ENCODE measurements around the gene DNAH11. TPM values are rescaled to one million over a fixed set of nuclear protein-coding genes. Genes with fewer than 3 reads are reported as not detected.
"Not testable (repeated sequence)": the region's sequence is repeated elsewhere in the genome, so short reads cannot be mapped to it uniquely, and the experiment has no call there.

DNAH11 gene
- total RNA-seq, 2 donors from 2014 or later, result 0.70 TPM; not detected in 1

DNA sequence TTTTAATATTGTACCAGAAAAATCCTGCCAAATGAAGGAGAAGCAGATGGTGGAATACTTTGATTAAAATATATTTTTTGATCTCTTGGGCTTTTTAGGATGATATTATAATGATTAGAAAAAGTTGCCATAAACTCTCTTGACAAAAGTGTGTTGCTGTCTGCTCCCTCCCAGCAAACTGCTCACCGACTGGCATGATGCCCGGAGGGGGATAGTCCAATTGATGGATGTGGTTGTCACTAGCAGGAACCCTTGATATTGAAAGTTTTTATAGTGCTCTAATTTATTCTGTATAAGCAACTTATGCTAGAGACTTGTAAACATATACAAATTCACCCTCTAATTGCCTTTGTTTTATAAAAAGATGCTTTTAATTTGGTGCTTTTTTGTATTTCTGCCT lies 114.0 kb downstream of the DNAH11 start:
- Mint-ChIP-seq H3K9me3 (peaks cover 1 to 2% of the 10 kb centered on the region in 2 donors), H3K4me1 (ENCODE audit: low read depth) (no peaks in the 10 kb centered on the region), H3K4me3 (no peak overlapping the region), H3K36me3 (ENCODE audit: insufficient read depth in 2 of 2) (no peaks in the 10 kb centered on the region), H3K27me3 (ENCODE audit: low read depth) (no peaks in the 10 kb centered on the region), H3K27ac (no peak overlapping the region)
- no peak for ATAC-seq (replicated peaks in 1 of 2)
- no peak for DNase-seq

DNA sequence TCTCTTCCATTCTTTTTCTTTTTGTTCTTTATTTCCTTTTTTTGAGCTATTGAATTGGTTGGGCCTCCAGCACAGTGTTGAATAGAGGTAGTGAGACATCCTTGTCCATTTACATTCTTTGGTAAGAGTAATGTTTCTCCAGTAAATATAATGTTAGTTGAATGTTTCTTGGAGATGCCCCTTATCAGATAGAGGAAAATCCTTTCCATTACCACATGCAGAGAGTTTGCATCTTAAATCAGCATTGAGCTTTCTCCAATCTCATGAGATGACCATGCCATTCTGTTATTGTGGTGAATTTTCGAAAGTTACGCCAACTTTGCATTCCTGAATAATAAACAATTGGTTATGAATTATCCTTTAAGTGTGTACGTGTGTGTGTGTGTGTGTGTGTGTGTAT lies 127.7 kb downstream of the DNAH11 start:
- no peaks in the 10 kb centered on the region for H3K36me3 Mint-ChIP-seq (ENCODE audit: insufficient read depth in 2 of 2)
- no peak overlapping the region for H3K27ac Mint-ChIP-seq
- DNase-seq, result no peak
- ATAC-seq (replicated peaks in 1 of 2), result no peak
- H3K4me3 Mint-ChIP-seq, result no peak overlapping the region
- peaks cover 9% of the 10 kb centered on the region for H3K4me1 Mint-ChIP-seq (ENCODE audit: low read depth)
- H3K9me3 Mint-ChIP-seq, result no peaks in the 10 kb centered on the region
- H3K27me3 Mint-ChIP-seq (ENCODE audit: low read depth), result peaks cover 6% of the 10 kb centered on the region

DNA sequence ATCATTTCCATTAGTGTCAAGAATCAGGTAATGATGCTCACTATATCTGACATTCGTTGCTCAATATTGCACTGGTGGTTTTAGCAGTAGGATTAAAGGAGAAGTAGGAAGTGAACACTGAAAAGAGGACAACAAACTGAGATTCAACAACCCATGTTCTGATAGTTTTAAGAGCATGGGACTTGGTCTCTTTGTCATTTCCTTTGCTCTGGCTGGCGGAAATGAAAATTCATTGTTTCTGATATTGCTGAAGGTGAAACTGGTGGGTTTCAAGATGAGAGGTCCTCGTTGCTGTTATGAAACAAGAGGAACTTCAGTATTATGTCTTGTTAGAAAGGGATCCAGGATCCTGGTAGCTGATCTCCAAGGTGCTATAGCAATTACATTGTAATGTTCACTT lies 129.0 kb downstream of the DNAH11 start:
- Mint-ChIP-seq H3K4me1 (ENCODE audit: low read depth) (peaks cover 9% of the 10 kb centered on the region), H3K9me3 (no peaks in the 10 kb centered on the region), H3K4me3 (no peak overlapping the region), H3K27me3 (ENCODE audit: low read depth) (peaks cover 6% of the 10 kb centered on the region), H3K27ac (no peak overlapping the region), H3K36me3 (ENCODE audit: insufficient read depth in 2 of 2) (no peaks in the 10 kb centered on the region)
- DNase-seq (peak in 1 of 2 donors; percentile 15), ATAC-seq (replicated peaks in 1 of 2) (peak; percentile 54 to 72)

DNA sequence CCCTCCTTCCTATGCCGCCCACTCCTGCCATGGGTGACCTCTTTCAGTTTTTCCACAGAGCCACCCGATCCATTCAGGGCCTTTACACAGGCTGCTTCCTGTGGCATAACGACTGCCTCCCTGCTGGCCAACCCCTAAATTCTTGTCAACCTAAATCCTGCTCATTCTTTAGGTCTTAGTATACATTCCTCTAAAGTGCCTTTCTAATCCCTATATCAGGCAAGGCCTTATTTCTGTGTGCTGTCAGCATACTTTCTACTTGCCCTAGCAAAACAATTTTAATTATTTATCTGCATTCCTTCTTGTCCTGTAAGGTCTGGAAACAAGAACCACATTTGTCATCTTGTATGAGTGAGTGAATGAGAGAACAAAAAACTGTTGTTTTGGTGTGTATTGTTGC lies 132.4 kb downstream of the DNAH11 start:
- ATAC-seq (replicated peaks in 1 of 2) (no peak), DNase-seq (no peak)
- H3K27ac Mint-ChIP-seq, result no peak overlapping the region
- no peaks in the 10 kb centered on the region for H3K9me3 Mint-ChIP-seq
- peaks cover 9% of the 10 kb centered on the region for H3K4me1 Mint-ChIP-seq (ENCODE audit: low read depth)
- no peaks in the 10 kb centered on the region for H3K36me3 Mint-ChIP-seq (ENCODE audit: insufficient read depth in 2 of 2)
- H3K27me3 Mint-ChIP-seq (ENCODE audit: low read depth), result no peaks in the 10 kb centered on the region
- H3K4me3 Mint-ChIP-seq, result no peak overlapping the region

GRCh38 chr7:21690705-21691104 lies 147.9 kb downstream of the DNAH11 start:
- no peaks in the 10 kb centered on the region for H3K9me3 Mint-ChIP-seq
- ATAC-seq (replicated peaks in 1 of 2), result no peak
- no peaks in the 10 kb centered on the region for H3K36me3 Mint-ChIP-seq (ENCODE audit: insufficient read depth in 2 of 2)
- H3K27me3 Mint-ChIP-seq (ENCODE audit: low read depth), result peaks cover 24% of the 10 kb centered on the region
- H3K27ac Mint-ChIP-seq, result no peak overlapping the region
- H3K4me3 Mint-ChIP-seq, result no peak overlapping the region
- no peak for DNase-seq
- H3K4me1 Mint-ChIP-seq (ENCODE audit: low read depth), result no peaks in the 10 kb centered on the region

GRCh38 chr7:21691146-21691545 lies 148.3 kb downstream of the DNAH11 start:
- H3K27me3 Mint-ChIP-seq (ENCODE audit: low read depth), result peaks cover 24% of the 10 kb centered on the region
- H3K27ac Mint-ChIP-seq; H3K36me3 Mint-ChIP-seq (ENCODE audit: insufficient read depth in 2 of 2); H3K4me1 Mint-ChIP-seq (ENCODE audit: low read depth); H3K9me3 Mint-ChIP-seq; DNase-seq; ATAC-seq (replicated peaks in 1 of 2); H3K4me3 Mint-ChIP-seq: not testable (repeated sequence)

GRCh38 chr7:21700587-21700986 lies 157.7 kb downstream of the DNAH11 start:
- ATAC-seq (replicated peaks in 1 of 2); H3K27me3 Mint-ChIP-seq (ENCODE audit: low read depth); H3K27ac Mint-ChIP-seq; H3K4me3 Mint-ChIP-seq; H3K36me3 Mint-ChIP-seq (ENCODE audit: insufficient read depth in 2 of 2); H3K4me1 Mint-ChIP-seq (ENCODE audit: low read depth); H3K9me3 Mint-ChIP-seq; DNase-seq: not testable (repeated sequence)

GRCh38 chr7:21702303-21702702 lies 159.5 kb downstream of the DNAH11 start:
- no peaks in the 10 kb centered on the region for H3K27me3 Mint-ChIP-seq (ENCODE audit: low read depth)
- H3K27ac Mint-ChIP-seq, result no peak overlapping the region
- peaks cover 0 to 2% of the 10 kb centered on the region in 2 donors for H3K9me3 Mint-ChIP-seq
- H3K4me1 Mint-ChIP-seq (ENCODE audit: low read depth), result no peaks in the 10 kb centered on the region
- no peaks in the 10 kb centered on the region for H3K36me3 Mint-ChIP-seq (ENCODE audit: insufficient read depth in 2 of 2)
- no peak for DNase-seq
- no peak overlapping the region for H3K4me3 Mint-ChIP-seq
- no peak for ATAC-seq (replicated peaks in 1 of 2)

DNA sequence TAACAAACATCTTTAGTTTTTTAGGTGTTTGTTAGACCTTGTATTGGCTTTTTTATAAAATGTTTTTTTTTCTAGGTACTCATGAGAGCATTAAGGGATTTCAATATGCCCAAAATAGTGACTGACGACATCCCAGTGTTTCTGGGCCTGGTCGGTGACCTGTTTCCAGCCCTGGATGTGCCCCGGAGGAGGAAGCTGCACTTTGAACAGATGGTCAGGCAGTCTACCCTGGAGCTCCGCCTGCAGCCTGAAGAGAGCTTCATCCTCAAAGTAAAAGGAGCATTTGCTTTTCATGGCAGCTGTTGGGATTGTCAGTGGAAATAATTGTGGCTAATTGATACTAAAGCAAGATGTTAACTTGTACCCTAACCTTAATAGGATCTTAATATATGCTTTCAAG lies 161.5 kb downstream of the DNAH11 start:
- DNase-seq, result no peak
- Mint-ChIP-seq H3K27ac (no peak overlapping the region), H3K36me3 (ENCODE audit: insufficient read depth in 2 of 2) (no peaks in the 10 kb centered on the region), H3K9me3 (peaks cover 0 to 2% of the 10 kb centered on the region in 2 donors), H3K4me1 (ENCODE audit: low read depth) (no peaks in the 10 kb centered on the region), H3K27me3 (ENCODE audit: low read depth) (no peaks in the 10 kb centered on the region), H3K4me3 (no peak overlapping the region)
- ATAC-seq (replicated peaks in 1 of 2), result no peak

DNA sequence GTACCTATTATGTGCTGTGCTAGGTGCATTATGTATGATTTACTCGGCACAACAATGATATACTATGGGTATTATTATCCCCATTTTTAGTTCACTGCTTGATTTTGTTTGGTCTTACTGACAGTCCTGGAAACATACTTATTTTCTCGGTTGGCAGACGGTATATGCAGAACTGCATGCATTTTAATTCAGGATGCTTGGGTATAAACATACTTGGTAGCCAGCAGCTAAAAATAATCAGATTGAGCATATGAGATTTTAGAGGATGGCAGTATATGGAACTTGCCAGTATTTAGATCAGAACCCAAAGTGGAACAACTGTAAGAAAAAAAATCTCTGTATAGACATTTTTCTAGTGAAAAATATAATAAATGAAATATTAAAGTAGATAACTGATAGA lies 163.3 kb downstream of the DNAH11 start:
- H3K4me1 Mint-ChIP-seq (ENCODE audit: low read depth), result no peaks in the 10 kb centered on the region
- no peaks in the 10 kb centered on the region for H3K27me3 Mint-ChIP-seq (ENCODE audit: low read depth)
- no peak overlapping the region for H3K27ac Mint-ChIP-seq
- DNase-seq, result no peak
- no peak for ATAC-seq (replicated peaks in 1 of 2)
- H3K9me3 Mint-ChIP-seq, result no peaks in the 10 kb centered on the region
- H3K36me3 Mint-ChIP-seq (ENCODE audit: insufficient read depth in 2 of 2), result no peaks in the 10 kb centered on the region
- H3K4me3 Mint-ChIP-seq, result no peak overlapping the region

DNA sequence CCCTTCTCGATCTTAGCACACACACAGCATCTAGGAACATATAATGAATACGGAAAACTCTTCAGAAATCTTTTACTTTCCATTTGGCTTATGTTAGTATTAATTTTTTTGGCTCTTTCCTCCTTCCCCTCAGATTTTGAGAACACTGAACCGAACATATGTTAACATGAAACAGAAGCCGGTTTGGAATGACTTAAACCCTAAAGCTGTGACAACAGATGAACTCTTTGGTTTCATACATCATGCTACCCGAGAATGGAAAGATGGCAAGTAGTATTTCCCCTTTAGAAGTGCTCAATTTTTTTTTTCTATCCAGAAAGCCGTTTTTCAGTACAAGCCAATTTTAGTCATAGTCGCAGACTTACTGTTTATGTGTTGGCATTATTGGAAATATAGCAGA lies 164.7 kb downstream of the DNAH11 start:
- ATAC-seq (replicated peaks in 1 of 2) (no peak), DNase-seq (no peak)
- H3K27ac Mint-ChIP-seq, result no peak overlapping the region
- no peaks in the 10 kb centered on the region for H3K36me3 Mint-ChIP-seq (ENCODE audit: insufficient read depth in 2 of 2)
- no peaks in the 10 kb centered on the region for H3K9me3 Mint-ChIP-seq
- H3K4me3 Mint-ChIP-seq, result no peak overlapping the region
- peaks cover 10% of the 10 kb centered on the region for H3K27me3 Mint-ChIP-seq (ENCODE audit: low read depth)
- no peaks in the 10 kb centered on the region for H3K4me1 Mint-ChIP-seq (ENCODE audit: low read depth)

DNA sequence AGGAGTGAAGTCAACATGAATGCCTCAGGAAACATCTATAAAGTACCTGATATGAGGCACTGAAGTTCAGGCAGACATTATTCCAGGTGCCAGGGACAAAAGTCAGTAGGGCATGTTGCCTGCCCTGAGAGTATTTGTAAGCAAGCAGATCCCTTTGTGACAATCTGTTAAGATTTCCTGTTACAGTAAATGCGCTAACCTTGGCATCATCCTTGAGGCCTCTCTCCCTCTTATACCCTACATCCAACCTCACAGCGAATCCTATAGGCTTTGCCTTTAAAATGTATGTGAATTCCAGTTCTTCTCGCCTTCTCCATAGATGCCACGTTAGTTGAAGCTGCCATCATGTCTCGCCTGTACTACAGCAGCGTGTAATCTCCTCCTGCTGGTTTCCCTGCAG lies 165.3 kb downstream of the DNAH11 start:
- no peak for DNase-seq
- H3K4me3 Mint-ChIP-seq, result no peak overlapping the region
- no peak overlapping the region for H3K27ac Mint-ChIP-seq
- H3K4me1 Mint-ChIP-seq (ENCODE audit: low read depth), result no peaks in the 10 kb centered on the region
- no peaks in the 10 kb centered on the region for H3K9me3 Mint-ChIP-seq
- peaks cover 11% of the 10 kb centered on the region for H3K27me3 Mint-ChIP-seq (ENCODE audit: low read depth)
- H3K36me3 Mint-ChIP-seq (ENCODE audit: insufficient read depth in 2 of 2), result no peaks in the 10 kb centered on the region
- no peak for ATAC-seq (replicated peaks in 1 of 2)

- peaks cover 16% of the 10 kb centered on the region for H3K27me3 Mint-ChIP-seq (ENCODE audit: low read depth)
- ATAC-seq (replicated peaks in 1 of 2) (no peak), DNase-seq (no peak)
- no peaks in the 10 kb centered on the region for H3K36me3 Mint-ChIP-seq (ENCODE audit: insufficient read depth in 2 of 2)
- H3K9me3 Mint-ChIP-seq, result no peaks in the 10 kb centered on the region
- H3K27ac Mint-ChIP-seq, result no peak overlapping the region
- no peak overlapping the region for H3K4me3 Mint-ChIP-seq
- no peaks in the 10 kb centered on the region for H3K4me1 Mint-ChIP-seq (ENCODE audit: low read depth)
Observed at GRCh38 chr7:21717323-21717722, 174.5 kb downstream of the DNAH11 start.

DNA sequence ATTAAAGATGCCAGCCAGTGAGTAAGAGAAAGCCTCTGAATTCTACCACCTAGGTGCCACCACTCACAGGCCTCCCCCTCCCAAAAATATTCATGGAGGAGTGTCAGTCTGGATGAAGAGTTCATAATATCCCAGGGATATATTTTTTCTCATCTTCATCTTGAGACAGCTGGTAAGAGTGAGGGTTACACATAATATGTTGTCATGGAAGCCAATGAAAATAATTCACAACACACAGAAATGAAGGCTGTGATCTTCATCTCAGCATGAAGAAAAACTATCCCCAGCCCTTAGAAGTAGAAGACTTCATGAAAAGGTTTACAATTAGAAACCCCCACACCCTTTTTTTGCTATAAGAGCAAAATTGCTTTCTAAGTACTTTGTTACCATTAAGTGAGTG lies 175.6 kb downstream of the DNAH11 start:
- H3K4me1 Mint-ChIP-seq (ENCODE audit: low read depth), result no peaks in the 10 kb centered on the region

More for the DNA sequence above, 175.6 kb downstream of the DNAH11 start:
- Mint-ChIP-seq H3K9me3 (no peaks in the 10 kb centered on the region), H3K4me3 (no peak overlapping the region), H3K27ac (no peak overlapping the region), H3K36me3 (ENCODE audit: insufficient read depth in 2 of 2) (no peaks in the 10 kb centered on the region), H3K27me3 (ENCODE audit: low read depth) (peaks cover 10% of the 10 kb centered on the region)
- ATAC-seq (replicated peaks in 1 of 2) (no peak), DNase-seq (no peak)
